ENCODE measurements around the gene CTSW. TPM values are rescaled to one million over a fixed set of nuclear protein-coding genes. Genes with fewer than 3 reads are reported as not detected.
A peak's percentile ranks its signal among the peaks of the same experiment; 100 is the strongest.

CTSW gene
- polyA plus RNA-seq, 1 experiment, result not detected

- H3K9me3 ChIP-seq (ENCODE audit: control insufficient read depth, insufficient read depth, low read length), result peaks cover 11% of the 10 kb centered on the region; the same call in 1 of the 2 replicates
- TF ChIP-seq CTCF (IDR thresholded peaks at IDR 0.05; ENCODE audit: low read depth, low read length), result no peak
- POLR2A ChIA-PET, result interaction anchor here (0.6 to 5.8 kb wide), 12 partner anchors 10 to 254 kb away, joined by 3 to 124 read pairs (median 6); partner anchors contain the start of genes CCDC85B, CFL1, FIBP and FOSL1
- no peak for DNase-seq (ENCODE audit: low read depth, low spot score)
- peak overlapping the region; percentile 99 for H3K27ac ChIP-seq (ENCODE audit: low read depth, low read length)
- CTCF ChIA-PET, result interaction anchor here (0.8 to 2.6 kb wide), 3 partner anchors 18 to 32 kb away, joined by 4 to 15 read pairs (median 14); partner anchors contain the start of gene FIBP
- no peaks in the 10 kb centered on the region for H3K27me3 ChIP-seq (ENCODE audit: control insufficient read depth, insufficient read depth, low read length)
- peak overlapping the region; percentile 46; the same call in 1 of the 2 replicates for H3K4me3 ChIP-seq (ENCODE audit: low read depth, low read length)
Measured at GRCh38 chr11:65916391-65916790, 36.8 kb downstream of the CTSW start.

GRCh38 chr11:65917077-65917433 is 37.4 kb downstream of the CTSW start:
- ChIA-PET CTCF (interaction anchor here (1.1 to 1.3 kb wide), 2 partner anchors 28 to 33 kb away, joined by 4 to 7 read pairs; partner anchors contain the start of gene FIBP), POLR2A (interaction anchor here (0.6 to 4.9 kb wide), 2 partner anchors 26 to 43 kb away, joined by 8 to 124 read pairs; partner anchors contain the start of genes CCDC85B and FIBP)
- no peak for TF ChIP-seq CTCF (IDR thresholded peaks at IDR 0.05; ENCODE audit: low read depth, low read length)
- H3K4me3 ChIP-seq (ENCODE audit: low read depth, low read length), result peak overlapping the region; percentile 94
- H3K27ac ChIP-seq (ENCODE audit: low read depth, low read length), result peak overlapping the region; percentile 99
- no peak for DNase-seq (ENCODE audit: low read depth, low spot score)
- H3K27me3 ChIP-seq (ENCODE audit: control insufficient read depth, insufficient read depth, low read length), result no peaks in the 10 kb centered on the region
- H3K9me3 ChIP-seq (ENCODE audit: control insufficient read depth, insufficient read depth, low read length), result peaks cover 11% of the 10 kb centered on the region; the same call in 1 of the 2 replicates

- POLR2A ChIA-PET, result interaction anchor here (1.0 to 4.9 kb wide), 4 partner anchors 17 to 27 kb away, joined by 4 to 124 read pairs (median 6); partner anchors contain the start of genes CCDC85B, FIBP and FOSL1
- TF ChIP-seq CTCF (IDR thresholded peaks at IDR 0.05; ENCODE audit: low read depth, low read length), result no peak
- CTCF ChIA-PET, result interaction anchor here (1.1 to 1.3 kb wide), 2 partner anchors 29 to 33 kb away, joined by 4 to 7 read pairs; partner anchors contain the start of gene FIBP
- H3K4me3 ChIP-seq (ENCODE audit: low read depth, low read length), result peak overlapping the region; percentile 94
- no peak for DNase-seq (ENCODE audit: low read depth, low spot score)
- peak overlapping the region; percentile 99 for H3K27ac ChIP-seq (ENCODE audit: low read depth, low read length)
- H3K9me3 ChIP-seq (ENCODE audit: control insufficient read depth, insufficient read depth, low read length), result peaks cover 11% of the 10 kb centered on the region; the same call in 1 of the 2 replicates
- H3K27me3 ChIP-seq (ENCODE audit: control insufficient read depth, insufficient read depth, low read length), result no peaks in the 10 kb centered on the region
Measured at GRCh38 chr11:65917434-65918210, 38.0 kb downstream of the CTSW start.

- no peak for DNase-seq (ENCODE audit: low read depth, low spot score)
- TF ChIP-seq CTCF (IDR thresholded peaks at IDR 0.05; ENCODE audit: low read depth, low read length), result no peak
- H3K27me3 ChIP-seq (ENCODE audit: control insufficient read depth, insufficient read depth, low read length), result no peaks in the 10 kb centered on the region
- POLR2A ChIA-PET, result interaction anchor here (1.0 to 4.9 kb wide), 4 partner anchors 18 to 28 kb away, joined by 4 to 124 read pairs (median 6); partner anchors contain the start of genes CCDC85B, FIBP and FOSL1
- CTCF ChIA-PET, result interaction anchor here (1.1 kb wide), 1 partner anchor 30 kb away, joined by 7 read pairs; the partner anchor contains the start of gene FIBP
- H3K27ac ChIP-seq (ENCODE audit: low read depth, low read length), result peak within 1 kb of the TSS; percentile 93
- peak within 1 kb of the TSS; percentile 94 for H3K4me3 ChIP-seq (ENCODE audit: low read depth, low read length)
- H3K9me3 ChIP-seq (ENCODE audit: control insufficient read depth, insufficient read depth, low read length), result peaks cover 11% of the 10 kb centered on the region; the same call in 1 of the 2 replicates
Measured at GRCh38 chr11:65918211-65919140, 38.8 kb downstream of the CTSW start, which contains the start of gene C11orf68. TSS of gene C11orf68 (minus strand) at chr11:65919062. CDS start at chr11:65919031, 31 bp downstream.
